Astrocyte of the cerebellum (primary cell): ENCODE measurements around the gene ANAPC15.

Experiments used
- DNase-seq: peaks from one replicate; pipeline ENCODE4 v3.0.0-alpha.2; 2011; ENCODE audit warnings: low read depth
- H3K4me3 ChIP-seq: 2 replicates; pipeline ENCODE4 v1.5.1; 2011; ENCODE audit warnings: mild to moderate bottlenecking, low read depth, low read length, moderate library complexity
- CTCF ChIP-seq: IDR thresholded peaks from 2 replicates; pipeline ENCODE4 v1.5.1; 2012; ENCODE audit warnings: low read length, low read depth, moderate library complexity, mild to moderate bottlenecking; ENCODE audit errors: missing control alignments
- in situ Hi-C: cut with HindIII; loops from 2 replicates; pipeline ENCODE4 v1.10.0; 2017; ENCODE audit warnings: low sequenced_read_pairs

The ANAPC15 gene

GRCh38 chr11:72067676-72068075 lies 44.8 kb downstream of the ANAPC15 start:
- in situ Hi-C loops: no loop called here
- no peak for DNase-seq

GRCh38 chr11:72067266-72067665 lies 45.2 kb downstream of the ANAPC15 start:
- DNase-seq: no peak
- TF ChIP-seq CTCF: no peak

More at GRCh38 chr11:72067676-72068075, 44.8 kb downstream of the ANAPC15 start:
- no peak for TF ChIP-seq CTCF
- H3K4me3 ChIP-seq: no peak overlapping the region

GRCh38 chr11:72066855-72067254 lies 45.6 kb downstream of the ANAPC15 start:
- H3K4me3 ChIP-seq: no peak overlapping the region
- TF ChIP-seq CTCF: no peak
- no peak for DNase-seq
- in situ Hi-C loops: no loop called here

More at GRCh38 chr11:72067266-72067665, 45.2 kb downstream of the ANAPC15 start:
- in situ Hi-C loops: no loop called here
- H3K4me3 ChIP-seq: no peak overlapping the region

GRCh38 chr11:72061739-72062396 lies 50.6 kb downstream of the ANAPC15 start:
- in situ Hi-C loops: no loop called here
- H3K4me3 ChIP-seq: no peak overlapping the region
- TF ChIP-seq CTCF: no peak
- no peak for DNase-seq
